ENCODE data around the gene MFRP.

Gene MFRP

GRCh38 chr11:119310682-119311052 is 35.8 kb downstream of the MFRP start:
- no peak overlapping the region for H3K9ac ChIP-seq (ENCODE audit: low read length)
- H3K9me3 ChIP-seq (ENCODE audit: control insufficient read depth, insufficient read depth, low read depth, low read length) = no peaks in the 10 kb centered on the region
- H3K36me3 ChIP-seq (ENCODE audit: control insufficient read depth, insufficient read depth, low read length) = peaks cover 74% of the 10 kb centered on the region
- H3K4me1 ChIP-seq (ENCODE audit: control insufficient read depth, insufficient read depth, low read length) = peaks cover 22% of the 10 kb centered on the region
- H3K27me3 ChIP-seq (ENCODE audit: control insufficient read depth, insufficient read depth, low read length) = peaks cover 5% of the 10 kb centered on the region
- H3K4me3 ChIP-seq (ENCODE audit: low read depth, low read length) = no peak overlapping the region
- H3K27ac ChIP-seq (ENCODE audit: low read depth, low read length) = no peak overlapping the region

- peaks cover 78% of the 10 kb centered on the region for H3K36me3 ChIP-seq (ENCODE audit: control insufficient read depth, insufficient read depth, low read length)
- H3K9ac ChIP-seq (ENCODE audit: low read length) = no peak overlapping the region
- H3K27me3 ChIP-seq (ENCODE audit: control insufficient read depth, insufficient read depth, low read length) = no peaks in the 10 kb centered on the region
- H3K4me1 ChIP-seq (ENCODE audit: control insufficient read depth, insufficient read depth, low read length) = peaks cover 17% of the 10 kb centered on the region
- H3K9me3 ChIP-seq (ENCODE audit: control insufficient read depth, insufficient read depth, low read depth, low read length) = no peaks in the 10 kb centered on the region
- no peak overlapping the region for H3K4me3 ChIP-seq (ENCODE audit: low read depth, low read length)
- H3K27ac ChIP-seq (ENCODE audit: low read depth, low read length) = no peak overlapping the region
Observed at GRCh38 chr11:119309953-119310681, 36.4 kb downstream of the MFRP start.

GRCh38 chr11:119309411-119309810 is 37.1 kb downstream of the MFRP start:
- Histone ChIP-seq H3K27me3 (ENCODE audit: control insufficient read depth, insufficient read depth, low read length) (no peaks in the 10 kb centered on the region), H3K36me3 (ENCODE audit: control insufficient read depth, insufficient read depth, low read length) (peaks cover 79% of the 10 kb centered on the region), H3K9me3 (ENCODE audit: control insufficient read depth, insufficient read depth, low read depth, low read length) (no peaks in the 10 kb centered on the region), H3K27ac (ENCODE audit: low read depth, low read length) (no peak overlapping the region), H3K9ac (ENCODE audit: low read length) (no peak overlapping the region), H3K4me1 (ENCODE audit: control insufficient read depth, insufficient read depth, low read length) (peaks cover 12% of the 10 kb centered on the region), H3K4me3 (ENCODE audit: low read depth, low read length) (no peak overlapping the region)

GRCh38 chr11:119307974-119308373 is 38.5 kb downstream of the MFRP start:
- H3K9me3 ChIP-seq (ENCODE audit: control insufficient read depth, insufficient read depth, low read depth, low read length) = no peaks in the 10 kb centered on the region
- H3K27me3 ChIP-seq (ENCODE audit: control insufficient read depth, insufficient read depth, low read length) = no peaks in the 10 kb centered on the region
- H3K9ac ChIP-seq (ENCODE audit: low read length) = no peak overlapping the region
- peaks cover 12% of the 10 kb centered on the region for H3K4me1 ChIP-seq (ENCODE audit: control insufficient read depth, insufficient read depth, low read length)
- no peak overlapping the region for H3K27ac ChIP-seq (ENCODE audit: low read depth, low read length)
- no peak overlapping the region for H3K4me3 ChIP-seq (ENCODE audit: low read depth, low read length)
- H3K36me3 ChIP-seq (ENCODE audit: control insufficient read depth, insufficient read depth, low read length) = peaks cover 80% of the 10 kb centered on the region

GRCh38 chr11:119307219-119307618 is 39.3 kb downstream of the MFRP start:
- peaks cover 12% of the 10 kb centered on the region for H3K4me1 ChIP-seq (ENCODE audit: control insufficient read depth, insufficient read depth, low read length)
- H3K9me3 ChIP-seq (ENCODE audit: control insufficient read depth, insufficient read depth, low read depth, low read length) = no peaks in the 10 kb centered on the region
- no peak overlapping the region for H3K9ac ChIP-seq (ENCODE audit: low read length)
- no peak overlapping the region for H3K4me3 ChIP-seq (ENCODE audit: low read depth, low read length)
- no peaks in the 10 kb centered on the region for H3K27me3 ChIP-seq (ENCODE audit: control insufficient read depth, insufficient read depth, low read length)
- no peak overlapping the region for H3K27ac ChIP-seq (ENCODE audit: low read depth, low read length)
- peaks cover 74% of the 10 kb centered on the region for H3K36me3 ChIP-seq (ENCODE audit: control insufficient read depth, insufficient read depth, low read length)

- Histone ChIP-seq H3K27ac (ENCODE audit: low read depth, low read length) (no peak overlapping the region), H3K4me3 (ENCODE audit: low read depth, low read length) (no peak overlapping the region), H3K9ac (ENCODE audit: low read length) (no peak overlapping the region), H3K36me3 (ENCODE audit: control insufficient read depth, insufficient read depth, low read length) (peaks cover 76% of the 10 kb centered on the region), H3K9me3 (ENCODE audit: control insufficient read depth, insufficient read depth, low read depth, low read length) (no peaks in the 10 kb centered on the region), H3K27me3 (ENCODE audit: control insufficient read depth, insufficient read depth, low read length) (no peaks in the 10 kb centered on the region), H3K4me1 (ENCODE audit: control insufficient read depth, insufficient read depth, low read length) (peaks cover 12% of the 10 kb centered on the region)
Observed at GRCh38 chr11:119306373-119306890, 40.1 kb downstream of the MFRP start.

GRCh38 chr11:119305556-119306372 is 40.7 kb downstream of the MFRP start:
- H3K9ac ChIP-seq (ENCODE audit: low read length) = no peak overlapping the region
- peaks cover 12% of the 10 kb centered on the region for H3K4me1 ChIP-seq (ENCODE audit: control insufficient read depth, insufficient read depth, low read length)
- H3K27me3 ChIP-seq (ENCODE audit: control insufficient read depth, insufficient read depth, low read length) = no peaks in the 10 kb centered on the region
- peaks cover 76% of the 10 kb centered on the region for H3K36me3 ChIP-seq (ENCODE audit: control insufficient read depth, insufficient read depth, low read length)
- H3K9me3 ChIP-seq (ENCODE audit: control insufficient read depth, insufficient read depth, low read depth, low read length) = no peaks in the 10 kb centered on the region
- no peak overlapping the region for H3K27ac ChIP-seq (ENCODE audit: low read depth, low read length)
- H3K4me3 ChIP-seq (ENCODE audit: low read depth, low read length) = no peak overlapping the region

- Histone ChIP-seq H3K27me3 (ENCODE audit: control insufficient read depth, insufficient read depth, low read length) (no peaks in the 10 kb centered on the region), H3K27ac (ENCODE audit: low read depth, low read length) (no peak overlapping the region), H3K9me3 (ENCODE audit: control insufficient read depth, insufficient read depth, low read depth, low read length) (no peaks in the 10 kb centered on the region), H3K4me3 (ENCODE audit: low read depth, low read length) (no peak overlapping the region), H3K4me1 (ENCODE audit: control insufficient read depth, insufficient read depth, low read length) (peaks cover 12% of the 10 kb centered on the region), H3K36me3 (ENCODE audit: control insufficient read depth, insufficient read depth, low read length) (peaks cover 76% of the 10 kb centered on the region), H3K9ac (ENCODE audit: low read length) (no peak overlapping the region)
Observed at GRCh38 chr11:119303227-119303718, 43.2 kb downstream of the MFRP start.

- no peak overlapping the region for H3K27ac ChIP-seq (ENCODE audit: low read depth, low read length)
- no peaks in the 10 kb centered on the region for H3K4me1 ChIP-seq (ENCODE audit: control insufficient read depth, insufficient read depth, low read length)
- no peak overlapping the region for H3K9ac ChIP-seq (ENCODE audit: low read length)
- peaks cover 83% of the 10 kb centered on the region for H3K36me3 ChIP-seq (ENCODE audit: control insufficient read depth, insufficient read depth, low read length)
- no peak overlapping the region for H3K4me3 ChIP-seq (ENCODE audit: low read depth, low read length)
- H3K9me3 ChIP-seq (ENCODE audit: control insufficient read depth, insufficient read depth, low read depth, low read length) = no peaks in the 10 kb centered on the region
- H3K27me3 ChIP-seq (ENCODE audit: control insufficient read depth, insufficient read depth, low read length) = no peaks in the 10 kb centered on the region
Observed at GRCh38 chr11:119300198-119300964, 46.1 kb downstream of the MFRP start.

GRCh38 chr11:119299416-119299815 is 47.1 kb downstream of the MFRP start:
- Histone ChIP-seq H3K4me3 (ENCODE audit: low read depth, low read length) (no peak overlapping the region), H3K9me3 (ENCODE audit: control insufficient read depth, insufficient read depth, low read depth, low read length) (no peaks in the 10 kb centered on the region), H3K27ac (ENCODE audit: low read depth, low read length) (no peak overlapping the region), H3K27me3 (ENCODE audit: control insufficient read depth, insufficient read depth, low read length) (no peaks in the 10 kb centered on the region), H3K36me3 (ENCODE audit: control insufficient read depth, insufficient read depth, low read length) (peaks cover 82% of the 10 kb centered on the region), H3K4me1 (ENCODE audit: control insufficient read depth, insufficient read depth, low read length) (no peaks in the 10 kb centered on the region), H3K9ac (ENCODE audit: low read length) (no peak overlapping the region)

Data from HUES6 (cell line).